ENCODE data around the gene PLXNA4. TPM values are rescaled to one million over a fixed set of nuclear protein-coding genes. Genes with fewer than 3 reads are reported as not detected.
A peak's percentile ranks its signal among the peaks of the same experiment; 100 is the strongest.

The PLXNA4 gene
- total and polyA plus RNA-seq, 4 donors: 0.63 to 4.6 (median 2.1) TPM

DNA sequence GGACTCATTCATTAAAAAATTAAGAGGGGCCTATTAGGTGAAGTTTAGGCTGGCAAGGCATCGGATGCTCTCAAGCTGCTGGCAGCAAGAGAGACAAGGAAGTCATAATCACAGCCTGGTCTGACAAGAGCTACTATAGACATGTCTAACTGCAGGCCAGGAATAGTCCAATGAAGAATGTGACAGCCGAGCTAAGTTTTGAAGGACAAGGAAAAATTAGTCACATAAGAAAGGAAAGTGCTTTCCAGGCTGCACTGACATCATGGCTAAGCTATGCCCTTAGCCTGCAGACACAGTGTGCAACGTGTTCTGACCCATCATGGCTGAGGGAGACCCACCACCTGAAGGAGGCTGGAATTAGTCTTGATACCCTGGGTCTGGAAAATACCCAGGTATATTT is 281.1 kb downstream of the PLXNA4 start:
- WGBS, 2 donors: 62 to 68% methylated on average over 3 of the region's 3 CpGs
- no peaks in the 10 kb centered on the region for H3K4me1 ChIP-seq (ENCODE audit: control insufficient read depth in 5 of 5, insufficient read depth in 5 of 5, low read length in 5 of 5)
- no peak overlapping the region for H3K9ac ChIP-seq (ENCODE audit: insufficient read depth in 1 of 2, low read length in 2 of 2)
- no peak overlapping the region for H3K4me3 ChIP-seq
- H3K27ac ChIP-seq (ENCODE audit: low read depth in 1 of 2, low read length in 1 of 2): no peak overlapping the region
- H3K27me3 ChIP-seq (ENCODE audit: control insufficient read depth in 3 of 3, insufficient read depth in 3 of 3, low read length in 2 of 3): no peaks in the 10 kb centered on the region
- TF ChIP-seq, protein P1, sequence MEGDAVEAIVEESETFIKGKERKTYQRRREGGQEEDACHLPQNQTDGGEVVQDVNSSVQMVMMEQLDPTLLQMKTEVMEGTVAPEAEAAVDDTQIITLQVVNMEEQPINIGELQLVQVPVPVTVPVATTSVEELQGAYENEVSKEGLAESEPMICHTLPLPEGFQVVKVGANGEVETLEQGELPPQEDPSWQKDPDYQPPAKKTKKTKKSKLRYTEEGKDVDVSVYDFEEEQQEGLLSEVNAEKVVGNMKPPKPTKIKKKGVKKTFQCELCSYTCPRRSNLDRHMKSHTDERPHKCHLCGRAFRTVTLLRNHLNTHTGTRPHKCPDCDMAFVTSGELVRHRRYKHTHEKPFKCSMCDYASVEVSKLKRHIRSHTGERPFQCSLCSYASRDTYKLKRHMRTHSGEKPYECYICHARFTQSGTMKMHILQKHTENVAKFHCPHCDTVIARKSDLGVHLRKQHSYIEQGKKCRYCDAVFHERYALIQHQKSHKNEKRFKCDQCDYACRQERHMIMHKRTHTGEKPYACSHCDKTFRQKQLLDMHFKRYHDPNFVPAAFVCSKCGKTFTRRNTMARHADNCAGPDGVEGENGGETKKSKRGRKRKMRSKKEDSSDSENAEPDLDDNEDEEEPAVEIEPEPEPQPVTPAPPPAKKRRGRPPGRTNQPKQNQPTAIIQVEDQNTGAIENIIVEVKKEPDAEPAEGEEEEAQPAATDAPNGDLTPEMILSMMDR (IDR thresholded peaks at IDR 0.05; ENCODE audit: control extremely low read depth, extremely low read depth): no peak
- H3K9me3 ChIP-seq (ENCODE audit: control insufficient read depth in 4 of 4, insufficient read depth in 3 of 4, low read length in 3 of 4): no peaks in the 10 kb centered on the region
- no peaks in the 10 kb centered on the region for H3K36me3 ChIP-seq (ENCODE audit: control insufficient read depth in 4 of 4, insufficient read depth in 4 of 4, low read length in 4 of 4)
- ATAC-seq (ENCODE audit: insufficient read depth, low FRiP score) (no peak), DNase-seq (no peak)

DNA sequence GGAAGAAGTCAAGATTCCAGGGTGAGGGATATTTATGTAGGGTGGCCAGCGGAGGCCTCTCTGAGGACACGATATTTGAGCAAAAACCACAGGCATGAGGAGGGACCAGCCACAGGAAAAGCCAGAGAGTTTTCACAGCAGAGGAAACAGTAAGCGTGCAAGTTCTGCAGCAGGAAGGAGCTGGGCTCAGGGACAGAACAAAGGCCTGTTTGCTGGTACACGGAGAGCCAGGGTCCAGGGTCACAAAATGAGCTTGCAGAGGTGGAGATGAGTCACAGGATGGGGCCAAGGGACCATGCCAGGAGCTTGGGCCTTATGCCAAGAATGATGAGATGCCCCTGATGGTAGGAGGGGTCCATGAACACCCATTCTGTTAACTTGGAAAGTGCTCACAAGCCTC is 283.5 kb downstream of the PLXNA4 start:
- WGBS, 2 donors: 37 to 43% methylated on average over 4 of the region's 4 CpGs
- ATAC-seq (ENCODE audit: insufficient read depth, low FRiP score): no peak
- no peak overlapping the region for H3K9ac ChIP-seq (ENCODE audit: insufficient read depth in 1 of 2, low read length in 2 of 2)

DNA sequence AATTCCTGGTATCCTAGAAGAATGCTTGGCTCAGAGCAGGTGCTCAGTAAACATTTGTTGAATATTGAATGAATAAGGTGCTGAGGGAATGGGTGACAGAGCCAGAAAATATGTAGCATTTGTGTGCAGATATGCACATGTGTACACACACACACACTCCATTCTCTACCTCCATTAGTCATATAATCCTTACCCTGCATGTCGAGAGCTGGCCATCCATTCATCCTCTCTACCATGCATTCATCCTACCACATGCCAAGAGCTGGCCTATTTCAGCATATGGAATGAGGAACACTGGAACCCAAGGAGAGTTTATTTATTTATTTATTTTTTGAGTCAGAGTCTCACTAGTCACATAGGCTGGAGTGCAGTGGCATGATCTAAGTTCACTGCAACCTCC is 284.8 kb downstream of the PLXNA4 start:
- Histone ChIP-seq H3K27me3 (ENCODE audit: control insufficient read depth in 3 of 3, insufficient read depth in 3 of 3, low read length in 2 of 3) (no peaks in the 10 kb centered on the region), H3K36me3 (ENCODE audit: control insufficient read depth in 4 of 4, insufficient read depth in 4 of 4, low read length in 4 of 4) (no peaks in the 10 kb centered on the region), H3K27ac (ENCODE audit: low read depth in 1 of 2, low read length in 1 of 2) (no peak overlapping the region), H3K9me3 (ENCODE audit: control insufficient read depth in 4 of 4, insufficient read depth in 3 of 4, low read length in 3 of 4) (no peaks in the 10 kb centered on the region), H3K9ac (ENCODE audit: insufficient read depth in 1 of 2, low read length in 2 of 2) (no peak overlapping the region), H3K4me3 (no peak overlapping the region), H3K4me1 (ENCODE audit: control insufficient read depth in 5 of 5, insufficient read depth in 5 of 5, low read length in 5 of 5) (no peaks in the 10 kb centered on the region)
- 88 to 90% methylated on average over 1 of the region's 1 CpG for WGBS, 2 donors
- no peak for ATAC-seq (ENCODE audit: insufficient read depth, low FRiP score)
- TF ChIP-seq, protein P1 (IDR thresholded peaks at IDR 0.05; ENCODE audit: control extremely low read depth, extremely low read depth): no peak
- DNase-seq: no peak

More for the DNA sequence above, 283.5 kb downstream of the PLXNA4 start:
- no peaks in the 10 kb centered on the region for H3K9me3 ChIP-seq (ENCODE audit: control insufficient read depth in 4 of 4, insufficient read depth in 3 of 4, low read length in 3 of 4)
- DNase-seq: no peak
- H3K27me3 ChIP-seq (ENCODE audit: control insufficient read depth in 3 of 3, insufficient read depth in 3 of 3, low read length in 2 of 3): no peaks in the 10 kb centered on the region
- H3K27ac ChIP-seq (ENCODE audit: low read depth in 1 of 2, low read length in 1 of 2): no peak overlapping the region
- no peak overlapping the region for H3K4me3 ChIP-seq
- no peaks in the 10 kb centered on the region for H3K4me1 ChIP-seq (ENCODE audit: control insufficient read depth in 5 of 5, insufficient read depth in 5 of 5, low read length in 5 of 5)
- TF ChIP-seq, protein P1 (IDR thresholded peaks at IDR 0.05; ENCODE audit: control extremely low read depth, extremely low read depth): no peak
- no peaks in the 10 kb centered on the region for H3K36me3 ChIP-seq (ENCODE audit: control insufficient read depth in 4 of 4, insufficient read depth in 4 of 4, low read length in 4 of 4)

DNA sequence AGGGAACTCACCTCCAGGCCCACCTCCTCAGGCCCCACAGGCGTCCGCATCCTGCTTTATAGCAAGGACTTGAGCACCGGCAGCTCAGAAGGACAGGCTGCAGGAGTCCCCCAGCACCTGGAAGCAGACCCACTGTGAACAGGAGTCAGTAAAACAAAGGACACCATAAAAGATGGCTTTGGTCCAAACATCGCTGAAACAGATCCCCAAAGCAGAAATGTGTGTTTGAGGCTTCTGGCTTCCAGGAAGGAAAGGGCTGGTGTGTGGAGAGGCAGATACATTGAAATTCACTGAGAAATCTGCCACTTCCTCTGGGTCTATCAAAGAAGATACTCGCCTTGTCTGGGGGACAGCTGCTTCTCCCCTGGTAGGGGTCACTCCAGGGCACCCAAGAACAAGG is 286.2 kb downstream of the PLXNA4 start:
- Histone ChIP-seq H3K4me3 (no peak overlapping the region), H3K9me3 (ENCODE audit: control insufficient read depth in 4 of 4, insufficient read depth in 3 of 4, low read length in 3 of 4) (no peaks in the 10 kb centered on the region), H3K9ac (ENCODE audit: insufficient read depth in 1 of 2, low read length in 2 of 2) (no peak overlapping the region), H3K27me3 (ENCODE audit: control insufficient read depth in 3 of 3, insufficient read depth in 3 of 3, low read length in 2 of 3) (no peaks in the 10 kb centered on the region), H3K27ac (ENCODE audit: low read depth in 1 of 2, low read length in 1 of 2) (no peak overlapping the region), H3K36me3 (ENCODE audit: control insufficient read depth in 4 of 4, insufficient read depth in 4 of 4, low read length in 4 of 4) (no peaks in the 10 kb centered on the region), H3K4me1 (ENCODE audit: control insufficient read depth in 5 of 5, insufficient read depth in 5 of 5, low read length in 5 of 5) (no peaks in the 10 kb centered on the region)
- 63 to 66% methylated on average over 5 of the region's 5 CpGs for WGBS, 2 donors
- ATAC-seq (ENCODE audit: insufficient read depth, low FRiP score) (no peak), DNase-seq (peak in 1 of 3 donors; percentile 19)
- TF ChIP-seq, protein P1 (IDR thresholded peaks at IDR 0.05; ENCODE audit: control extremely low read depth, extremely low read depth): no peak
